Measurements from ENCODE around the gene ZNF438. TPM values are rescaled to one million over a fixed set of nuclear protein-coding genes. Genes with fewer than 3 reads are reported as not detected.

ZNF438 gene
- total RNA-seq, 2 donors from 2014 or later = 2.6 to 3.0 TPM

DNA sequence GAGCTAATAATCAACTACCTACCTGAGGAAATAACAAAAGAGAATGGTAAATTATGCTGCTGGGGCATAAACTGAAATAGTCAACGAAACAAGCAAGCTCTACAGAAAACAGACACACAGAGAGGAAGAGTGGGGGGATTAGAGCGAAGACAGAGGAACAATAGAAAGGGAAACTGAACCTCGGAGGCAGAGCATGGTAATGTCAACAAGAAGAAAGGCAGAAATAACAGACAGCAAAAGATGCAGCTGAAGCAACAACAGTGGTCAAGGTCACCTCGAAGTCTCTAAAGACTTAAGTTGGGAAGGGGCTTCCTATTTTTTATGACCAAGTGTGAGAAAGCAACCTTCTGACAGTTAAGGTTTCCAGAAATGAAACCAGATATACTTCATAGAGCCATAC, 177.0 kb downstream of the ZNF438 start:
- H3K9ac ChIP-seq (ENCODE audit: extremely low read depth, low read length, poor library complexity, severe bottlenecking) = no peak overlapping the region
- peaks cover 55% of the 10 kb centered on the region for H3K27me3 Mint-ChIP-seq (ENCODE audit: insufficient read depth)
- 85 to 89% methylated on average over 3 to 4 of the region's 4 CpGs for WGBS, 2 experiments (ENCODE audit: insufficient coverage in 1 of 2, insufficient read length in 1 of 2)

GRCh38 chr10:30853066-30853465, 178.6 kb downstream of the ZNF438 start:
- Histone ChIP-seq H3K4me1 (ENCODE audit: control insufficient read depth, insufficient read depth, low read length) (peaks cover 9% of the 10 kb centered on the region), H3K4me3 (ENCODE audit: low read length) (no peak overlapping the region), H3K9ac (ENCODE audit: extremely low read depth, low read length, poor library complexity, severe bottlenecking) (no peak overlapping the region), H3K27ac (ENCODE audit: low read depth, low read length) (no peak overlapping the region), H3K27me3 (ENCODE audit: control insufficient read depth, insufficient read depth, low read length, poor library complexity, severe bottlenecking) (peaks cover 12% of the 10 kb centered on the region), H3K9me3 (ENCODE audit: control insufficient read depth, low read length) (no peaks in the 10 kb centered on the region), H3K36me3 (ENCODE audit: control insufficient read depth, insufficient read depth, low read length) (no peaks in the 10 kb centered on the region)
- no peak for TF ChIP-seq CTCF (conservative IDR thresholded peaks at IDR 0.05)
- DNase-seq = no peak
- Mint-ChIP-seq H3K9me3 (no peaks in the 10 kb centered on the region), H3K36me3 (ENCODE audit: low read depth) (no peaks in the 10 kb centered on the region), H3K4me1 (peaks cover 13% of the 10 kb centered on the region), H3K27me3 (ENCODE audit: insufficient read depth) (peaks cover 53% of the 10 kb centered on the region), H3K4me3 (no peak overlapping the region), H3K27ac (no peak overlapping the region)
- 100% methylated on average over 1 of the region's 1 CpG for WGBS, 2 experiments (ENCODE audit: insufficient coverage in 1 of 2, insufficient read length in 1 of 2)

More for the DNA sequence above, 177.0 kb downstream of the ZNF438 start:
- H3K4me3 Mint-ChIP-seq = no peak overlapping the region
- DNase-seq = no peak
- H3K36me3 Mint-ChIP-seq (ENCODE audit: low read depth) = no peaks in the 10 kb centered on the region
- H3K27ac Mint-ChIP-seq = no peak overlapping the region
- no peak overlapping the region for H3K4me3 ChIP-seq (ENCODE audit: low read length)
- H3K27me3 ChIP-seq (ENCODE audit: control insufficient read depth, insufficient read depth, low read length, poor library complexity, severe bottlenecking) = peaks cover 9% of the 10 kb centered on the region
- no peak for TF ChIP-seq CTCF (conservative IDR thresholded peaks at IDR 0.05)
- H3K27ac ChIP-seq (ENCODE audit: low read depth, low read length) = no peak overlapping the region
- no peaks in the 10 kb centered on the region for H3K9me3 Mint-ChIP-seq
- no peaks in the 10 kb centered on the region for H3K36me3 ChIP-seq (ENCODE audit: control insufficient read depth, insufficient read depth, low read length)
- H3K9me3 ChIP-seq (ENCODE audit: control insufficient read depth, low read length) = no peaks in the 10 kb centered on the region
- H3K4me1 ChIP-seq (ENCODE audit: control insufficient read depth, insufficient read depth, low read length) = peaks cover 9% of the 10 kb centered on the region
- peaks cover 13% of the 10 kb centered on the region for H3K4me1 Mint-ChIP-seq

DNA sequence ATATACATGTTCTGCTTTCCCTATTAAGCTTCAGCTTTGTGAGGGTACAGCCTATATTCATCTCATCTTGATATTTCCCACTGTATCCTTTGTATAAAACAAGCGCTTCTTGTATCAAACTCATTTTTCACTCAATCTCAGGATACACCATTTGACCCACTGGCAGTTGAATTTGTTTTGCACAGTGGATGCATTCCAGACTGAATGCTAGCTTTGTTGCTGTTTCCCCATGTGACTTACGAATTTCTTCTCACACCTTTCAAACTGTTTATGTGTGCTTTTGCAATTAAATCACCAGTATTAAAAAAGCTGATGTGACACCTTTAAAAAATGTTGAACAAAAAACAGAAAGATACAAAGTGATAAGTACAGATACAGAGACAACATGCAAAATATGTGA, 180.9 kb downstream of the ZNF438 start:
- Mint-ChIP-seq H3K36me3 (ENCODE audit: low read depth) (no peaks in the 10 kb centered on the region), H3K27ac (no peak overlapping the region), H3K4me3 (no peak overlapping the region), H3K9me3 (no peaks in the 10 kb centered on the region), H3K4me1 (peaks cover 13% of the 10 kb centered on the region), H3K27me3 (ENCODE audit: insufficient read depth) (peaks cover 62% of the 10 kb centered on the region)
- H3K36me3 ChIP-seq (ENCODE audit: control insufficient read depth, insufficient read depth, low read length) = no peaks in the 10 kb centered on the region
- H3K4me1 ChIP-seq (ENCODE audit: control insufficient read depth, insufficient read depth, low read length) = peaks cover 9% of the 10 kb centered on the region
- TF ChIP-seq CTCF (conservative IDR thresholded peaks at IDR 0.05) = no peak
- H3K9me3 ChIP-seq (ENCODE audit: control insufficient read depth, low read length) = no peaks in the 10 kb centered on the region
- no peak overlapping the region for H3K9ac ChIP-seq (ENCODE audit: extremely low read depth, low read length, poor library complexity, severe bottlenecking)
- peaks cover 12% of the 10 kb centered on the region for H3K27me3 ChIP-seq (ENCODE audit: control insufficient read depth, insufficient read depth, low read length, poor library complexity, severe bottlenecking)
- no peak for DNase-seq
- 91 to 100% methylated on average over 1 to 2 of the region's 2 CpGs for WGBS, 2 experiments (ENCODE audit: insufficient coverage in 1 of 2, insufficient read length in 1 of 2)
- H3K27ac ChIP-seq (ENCODE audit: low read depth, low read length) = no peak overlapping the region
- no peak overlapping the region for H3K4me3 ChIP-seq (ENCODE audit: low read length)
